Activated naive CD4-positive, alpha-beta T cell treated with anti-CD3 and anti-CD28 coated beads, Interleukin-2, amount 50 U/mL, for 24 hours (primary cell): Measurements from ENCODE around the gene KCND3.

Experiments
- H3K27ac Mint-ChIP-seq: one replicate; pipeline ENCODE4 v1.8.0; 2021; ENCODE audit warnings: mild to moderate bottlenecking, mixed read lengths
- H3K27me3 Mint-ChIP-seq: one replicate; pipeline ENCODE4 v1.8.0; 2021; ENCODE audit warnings: mixed read lengths
- H3K36me3 Mint-ChIP-seq: one replicate; pipeline ENCODE4 v1.8.0; 2021; ENCODE audit warnings: mixed read lengths
- H3K4me1 Mint-ChIP-seq: one replicate; pipeline ENCODE4 v1.8.0; 2021; ENCODE audit warnings: mixed read lengths
- H3K4me3 Mint-ChIP-seq: one replicate; pipeline ENCODE4 v1.8.0; 2021; ENCODE audit warnings: mild to moderate bottlenecking, mixed read lengths
- H3K9me3 Mint-ChIP-seq: one replicate; pipeline ENCODE4 v1.8.0; 2021; ENCODE audit warnings: mixed read lengths

KCND3 gene

GRCh38 chr1:112000048-112000447, 10.6 kb upstream of the KCND3 start:
- H3K36me3 Mint-ChIP-seq: no peaks in the 10 kb centered on the region
- peaks cover 40% of the 10 kb centered on the region for H3K27me3 Mint-ChIP-seq
- no peaks in the 10 kb centered on the region for H3K4me1 Mint-ChIP-seq
- H3K27ac Mint-ChIP-seq: no peak overlapping the region
- no peaks in the 10 kb centered on the region for H3K9me3 Mint-ChIP-seq
- H3K4me3 Mint-ChIP-seq: no peak overlapping the region

- Mint-ChIP-seq H3K27me3 (peaks cover 43% of the 10 kb centered on the region), H3K4me1 (no peaks in the 10 kb centered on the region), H3K36me3 (no peaks in the 10 kb centered on the region), H3K27ac (no peak overlapping the region), H3K9me3 (no peaks in the 10 kb centered on the region), H3K4me3 (no peak overlapping the region)
These were observed 8.9 kb upstream of the KCND3 start for GRCh38 chr1:111998332-111998731.

GRCh38 chr1:111992476-111992875, 3.0 kb upstream of the KCND3 start:
- H3K4me3 Mint-ChIP-seq: no peak overlapping the region
- peaks cover 31% of the 10 kb centered on the region for H3K27me3 Mint-ChIP-seq
- H3K4me1 Mint-ChIP-seq: peaks cover 9% of the 10 kb centered on the region
- H3K36me3 Mint-ChIP-seq: no peaks in the 10 kb centered on the region
- no peaks in the 10 kb centered on the region for H3K9me3 Mint-ChIP-seq
- H3K27ac Mint-ChIP-seq: no peak overlapping the region

- Mint-ChIP-seq H3K27ac (no peak overlapping the region), H3K36me3 (no peaks in the 10 kb centered on the region), H3K4me1 (peaks cover 9% of the 10 kb centered on the region), H3K9me3 (no peaks in the 10 kb centered on the region), H3K4me3 (peak overlapping the region; percentile 11), H3K27me3 (peaks cover 36% of the 10 kb centered on the region)
These were observed 1.6 kb upstream of the KCND3 start for GRCh38 chr1:111990878-111991718.

- peak overlapping the region; percentile 65 for H3K4me3 Mint-ChIP-seq
- H3K27me3 Mint-ChIP-seq: peaks cover 33% of the 10 kb centered on the region
- H3K36me3 Mint-ChIP-seq: no peaks in the 10 kb centered on the region
- no peak overlapping the region for H3K27ac Mint-ChIP-seq
- H3K4me1 Mint-ChIP-seq: peaks cover 9% of the 10 kb centered on the region
- no peaks in the 10 kb centered on the region for H3K9me3 Mint-ChIP-seq
These were observed 784 bp upstream of the KCND3 start for GRCh38 chr1:111990026-111990877.

GRCh38 chr1:111988743-111989453, 570 bp downstream of the KCND3 start:
- Mint-ChIP-seq H3K4me1 (peaks cover 9% of the 10 kb centered on the region), H3K36me3 (no peaks in the 10 kb centered on the region), H3K9me3 (no peaks in the 10 kb centered on the region), H3K27ac (no peak overlapping the region), H3K27me3 (peaks cover 35% of the 10 kb centered on the region), H3K4me3 (peak overlapping the region; percentile 51)

GRCh38 chr1:111988377-111988742, 1.1 kb downstream of the KCND3 start:
- H3K9me3 Mint-ChIP-seq: no peaks in the 10 kb centered on the region
- no peaks in the 10 kb centered on the region for H3K36me3 Mint-ChIP-seq
- peaks cover 9% of the 10 kb centered on the region for H3K4me1 Mint-ChIP-seq
- H3K4me3 Mint-ChIP-seq: peak overlapping the region; percentile 51
- no peak overlapping the region for H3K27ac Mint-ChIP-seq
- peaks cover 35% of the 10 kb centered on the region for H3K27me3 Mint-ChIP-seq

- Mint-ChIP-seq H3K4me1 (peaks cover 9% of the 10 kb centered on the region), H3K9me3 (no peaks in the 10 kb centered on the region), H3K36me3 (no peaks in the 10 kb centered on the region)
These were observed 2.0 kb downstream of the KCND3 start for GRCh38 chr1:111987502-111987901.

GRCh38 chr1:111983500-111983899, 6.0 kb downstream of the KCND3 start:
- H3K27me3 Mint-ChIP-seq: peaks cover 17% of the 10 kb centered on the region
- H3K27ac Mint-ChIP-seq: no peak overlapping the region
- peaks cover under 1% of the 10 kb centered on the region for H3K4me1 Mint-ChIP-seq
- no peaks in the 10 kb centered on the region for H3K9me3 Mint-ChIP-seq
- no peaks in the 10 kb centered on the region for H3K36me3 Mint-ChIP-seq
- no peak overlapping the region for H3K4me3 Mint-ChIP-seq

More at GRCh38 chr1:111987502-111987901, 2.0 kb downstream of the KCND3 start:
- Mint-ChIP-seq H3K27ac (no peak overlapping the region), H3K27me3 (peaks cover 29% of the 10 kb centered on the region), H3K4me3 (no peak overlapping the region)

GRCh38 chr1:111982428-111982827, 7.0 kb downstream of the KCND3 start:
- H3K9me3 Mint-ChIP-seq: no peaks in the 10 kb centered on the region
- H3K36me3 Mint-ChIP-seq: no peaks in the 10 kb centered on the region
- no peaks in the 10 kb centered on the region for H3K4me1 Mint-ChIP-seq
- H3K27ac Mint-ChIP-seq: no peak overlapping the region
- H3K27me3 Mint-ChIP-seq: peaks cover 26% of the 10 kb centered on the region
- no peak overlapping the region for H3K4me3 Mint-ChIP-seq

GRCh38 chr1:111981871-111982270, 7.6 kb downstream of the KCND3 start:
- H3K4me3 Mint-ChIP-seq: no peak overlapping the region
- peaks cover 23% of the 10 kb centered on the region for H3K27me3 Mint-ChIP-seq
- H3K4me1 Mint-ChIP-seq: no peaks in the 10 kb centered on the region
- H3K36me3 Mint-ChIP-seq: no peaks in the 10 kb centered on the region
- H3K9me3 Mint-ChIP-seq: no peaks in the 10 kb centered on the region
- no peak overlapping the region for H3K27ac Mint-ChIP-seq

- peaks cover 25% of the 10 kb centered on the region for H3K27me3 Mint-ChIP-seq
- H3K27ac Mint-ChIP-seq: no peak overlapping the region
- no peaks in the 10 kb centered on the region for H3K4me1 Mint-ChIP-seq
- no peak overlapping the region for H3K4me3 Mint-ChIP-seq
- H3K36me3 Mint-ChIP-seq: no peaks in the 10 kb centered on the region
- no peaks in the 10 kb centered on the region for H3K9me3 Mint-ChIP-seq
These were observed 8.4 kb downstream of the KCND3 start for GRCh38 chr1:111981090-111981489.

GRCh38 chr1:111980686-111981085, 8.8 kb downstream of the KCND3 start:
- peaks cover 26% of the 10 kb centered on the region for H3K27me3 Mint-ChIP-seq
- no peak overlapping the region for H3K4me3 Mint-ChIP-seq
- H3K9me3 Mint-ChIP-seq: no peaks in the 10 kb centered on the region
- no peak overlapping the region for H3K27ac Mint-ChIP-seq
- no peaks in the 10 kb centered on the region for H3K4me1 Mint-ChIP-seq
- no peaks in the 10 kb centered on the region for H3K36me3 Mint-ChIP-seq

- Mint-ChIP-seq H3K4me1 (no peaks in the 10 kb centered on the region), H3K27ac (no peak overlapping the region), H3K27me3 (peaks cover 29% of the 10 kb centered on the region), H3K9me3 (no peaks in the 10 kb centered on the region), H3K36me3 (no peaks in the 10 kb centered on the region), H3K4me3 (no peak overlapping the region)
These were observed 10.8 kb downstream of the KCND3 start for GRCh38 chr1:111978695-111979094.

- H3K9me3 Mint-ChIP-seq: no peaks in the 10 kb centered on the region
- H3K27ac Mint-ChIP-seq: no peak overlapping the region
- peaks cover 37% of the 10 kb centered on the region for H3K27me3 Mint-ChIP-seq
- no peak overlapping the region for H3K4me3 Mint-ChIP-seq
- no peaks in the 10 kb centered on the region for H3K4me1 Mint-ChIP-seq
- no peaks in the 10 kb centered on the region for H3K36me3 Mint-ChIP-seq
These were observed 12.1 kb downstream of the KCND3 start for GRCh38 chr1:111977378-111977777.
